ENCODE measurements around the gene CORO7.

DNA sequence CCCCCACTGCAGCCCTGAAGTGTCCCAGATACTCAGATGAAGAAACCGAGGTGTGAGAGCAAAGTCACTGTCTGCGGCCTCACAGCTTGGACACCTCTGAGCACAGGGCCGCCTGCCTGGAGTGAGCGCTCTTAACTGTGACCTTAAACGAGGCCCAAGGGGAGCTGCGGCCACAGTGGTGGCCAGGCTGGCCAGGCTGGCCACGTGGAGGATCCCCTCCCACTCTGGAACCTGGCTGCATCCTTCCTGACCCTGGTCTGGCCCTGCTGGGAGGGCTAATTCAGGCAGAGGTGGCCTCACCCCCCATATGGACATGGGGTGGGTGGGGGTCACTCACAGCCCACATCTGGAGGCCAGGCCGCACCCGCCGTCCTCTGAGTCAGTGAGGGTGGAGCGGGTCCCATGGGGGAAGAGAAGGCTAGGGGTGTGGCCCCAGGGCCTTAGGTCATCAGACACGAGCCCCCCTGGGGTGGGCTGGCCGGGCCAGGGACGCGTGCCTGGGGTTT lies 38.2 kb downstream of the CORO7 start:
- TF ChIP-seq POLR2AphosphoS5 (IDR thresholded peaks at IDR 0.05; ENCODE audit: borderline replicate concordance, low read depth, low read length) (no peak), EZH2 (IDR thresholded peaks at IDR 0.05) (no peak), FOXP2 (optimal IDR thresholded peaks at IDR 0.05; ENCODE audit: control extremely low read depth, extremely low read length, insufficient read depth) (no peak)

Measured in SK-N-MC (cell line).